Astrocyte (in vitro differentiated cells and primary cell): Measurements from ENCODE around the gene ZFYVE21. TPM values are rescaled to one million over a fixed set of nuclear protein-coding genes. Genes with fewer than 3 reads are reported as not detected.

ENCODE experiments used
- DNase-seq: peaks from one replicate; pipeline ENCODE4 v3.0.0-alpha.2; 2010; ENCODE audit warnings: low read depth
- FAIRE-seq: peaks from 2 replicates; lab custom pipeline; 2011; peaks lifted over from hg19 to GRCh38; lab: Jason Lieb, UNC
- H2AFZ ChIP-seq: 2 replicates; pipeline ENCODE4 v1.6.0; 2012; ENCODE audit warnings: low read depth, low read length, inconsistent platforms
- H3K27ac ChIP-seq: 2 replicates; pipeline ENCODE4 v1.5.1; 2011; ENCODE audit warnings: low read depth, low read length, inconsistent platforms
- H3K27me3 ChIP-seq: 2 replicates; pipeline ENCODE4 v1.6.0; 2011; ENCODE audit warnings: low read length, inconsistent platforms; ENCODE audit not compliant: insufficient read depth
- H3K36me3 ChIP-seq: 2 replicates; pipeline ENCODE4 v1.5.1; 2011; ENCODE audit warnings: low read length, inconsistent platforms; ENCODE audit not compliant: insufficient read depth
- H3K4me1 ChIP-seq: 2 replicates; pipeline ENCODE4 v1.5.1; 2011; ENCODE audit warnings: low read length, inconsistent platforms; ENCODE audit not compliant: insufficient read depth
- H3K4me2 ChIP-seq: 2 replicates; pipeline ENCODE4 v1.6.0; 2012; ENCODE audit warnings: low read length, inconsistent platforms
- H3K4me3 ChIP-seq: 2 replicates; pipeline ENCODE4 v1.5.1; 2011; ENCODE audit warnings: low read depth, mild to moderate bottlenecking, low read length, inconsistent platforms; ENCODE audit not compliant: insufficient read depth
- H3K79me2 ChIP-seq: 2 replicates; pipeline ENCODE4 v1.6.0; 2012; ENCODE audit warnings: mild to moderate bottlenecking, low read length, inconsistent platforms; ENCODE audit not compliant: insufficient read depth
- H3K9ac ChIP-seq: 2 replicates; pipeline ENCODE4 v1.6.0; 2012; ENCODE audit warnings: mild to moderate bottlenecking, low read length, inconsistent platforms
- H3K9me3 ChIP-seq: 2 replicates; pipeline ENCODE4 v1.5.1; 2012; ENCODE audit warnings: low read depth, mild to moderate bottlenecking, low read length, inconsistent platforms; ENCODE audit not compliant: insufficient read depth
- H4K20me1 ChIP-seq: 2 replicates; pipeline ENCODE4 v1.6.0; 2012; ENCODE audit warnings: low read length, inconsistent platforms; ENCODE audit not compliant: insufficient read depth
- H3K27ac Mint-ChIP-seq: one replicate; pipeline ENCODE4 v1.8.0; 2021; ENCODE audit warnings: mild to moderate bottlenecking, mixed read lengths; ENCODE audit not compliant: unreplicated experiment
- H3K27me3 Mint-ChIP-seq: one replicate; pipeline ENCODE4 v1.8.0; 2021; ENCODE audit warnings: low read depth, mixed read lengths; ENCODE audit not compliant: unreplicated experiment
- H3K36me3 Mint-ChIP-seq: one replicate; pipeline ENCODE4 v1.8.0; 2021; ENCODE audit warnings: low read depth, mixed read lengths; ENCODE audit not compliant: unreplicated experiment
- H3K4me1 Mint-ChIP-seq: one replicate; pipeline ENCODE4 v1.8.0; 2021; ENCODE audit warnings: low read depth, mixed read lengths; ENCODE audit not compliant: unreplicated experiment
- H3K4me3 Mint-ChIP-seq: one replicate; pipeline ENCODE4 v1.8.0; 2021; ENCODE audit warnings: mild to moderate bottlenecking, moderate library complexity, mixed read lengths; ENCODE audit not compliant: unreplicated experiment
- H3K9me3 Mint-ChIP-seq: one replicate; pipeline ENCODE4 v1.8.0; 2021; ENCODE audit warnings: mild to moderate bottlenecking, mixed read lengths; ENCODE audit not compliant: unreplicated experiment
- EZH2 ChIP-seq: IDR thresholded peaks from 2 replicates; pipeline ENCODE4 v1.6.1; 2012; ENCODE audit warnings: mild to moderate bottlenecking, low read length, inconsistent platforms; ENCODE audit not compliant: insufficient read depth
- total RNA-seq: library from RNA; stranded (reverse); gene quantifications from 2 replicates; pipeline ENCODE4 v1.2.1, GENCODE V29; 2021
- TF ChIP-seq, protein P1 (sequence below): IDR thresholded peaks from 2 replicates; pipeline ENCODE4 v1.5.1; 2011; ENCODE audit warnings: low read depth, mild to moderate bottlenecking, inconsistent platforms, low read length, moderate library complexity; ENCODE audit not compliant: insufficient read depth

Gene ZFYVE21
- total RNA-seq, 1 donor from 2014 or later: 41.7 TPM

DNA sequence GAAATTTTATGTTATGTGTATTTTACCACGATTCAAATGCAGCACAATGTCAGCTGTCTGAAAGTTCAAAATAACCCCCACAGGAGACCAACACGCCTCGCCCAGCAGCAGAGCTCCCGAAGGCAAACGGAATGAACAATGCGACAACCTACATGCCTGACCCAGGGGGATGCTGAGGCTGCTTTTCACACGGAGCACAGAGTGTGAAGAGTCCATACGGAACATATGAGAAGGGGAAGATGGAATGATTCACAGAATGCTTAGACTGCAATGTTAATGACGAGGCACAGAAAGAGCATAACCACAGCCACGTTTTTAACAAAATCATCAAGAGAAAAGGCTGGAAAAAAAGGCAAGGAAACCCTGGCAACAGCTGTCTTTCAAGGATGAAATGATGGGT is 22.6 kb downstream of the ZFYVE21 start:
- DNase-seq: peak; percentile 24
- Histone ChIP-seq H4K20me1 (peaks cover 16% of the 10 kb centered on the region), H3K9ac (no peak overlapping the region), H3K4me1 (peaks cover 8% of the 10 kb centered on the region), H3K4me3 (no peak overlapping the region), H3K4me2 (no peak overlapping the region), H3K9me3 (no peaks in the 10 kb centered on the region), H3K36me3 (peaks cover 10% of the 10 kb centered on the region), H3K27me3 (no peaks in the 10 kb centered on the region), H3K27ac (no peak overlapping the region), H3K79me2 (no peaks in the 10 kb centered on the region), H2AFZ (no peak overlapping the region)
- Mint-ChIP-seq H3K27me3 (no peaks in the 10 kb centered on the region), H3K4me1 (peaks cover 15% of the 10 kb centered on the region), H3K9me3 (no peaks in the 10 kb centered on the region), H3K4me3 (no peak overlapping the region), H3K36me3 (peaks cover 29% of the 10 kb centered on the region), H3K27ac (no peak overlapping the region)
- FAIRE-seq: no peak
- TF ChIP-seq, protein P1, sequence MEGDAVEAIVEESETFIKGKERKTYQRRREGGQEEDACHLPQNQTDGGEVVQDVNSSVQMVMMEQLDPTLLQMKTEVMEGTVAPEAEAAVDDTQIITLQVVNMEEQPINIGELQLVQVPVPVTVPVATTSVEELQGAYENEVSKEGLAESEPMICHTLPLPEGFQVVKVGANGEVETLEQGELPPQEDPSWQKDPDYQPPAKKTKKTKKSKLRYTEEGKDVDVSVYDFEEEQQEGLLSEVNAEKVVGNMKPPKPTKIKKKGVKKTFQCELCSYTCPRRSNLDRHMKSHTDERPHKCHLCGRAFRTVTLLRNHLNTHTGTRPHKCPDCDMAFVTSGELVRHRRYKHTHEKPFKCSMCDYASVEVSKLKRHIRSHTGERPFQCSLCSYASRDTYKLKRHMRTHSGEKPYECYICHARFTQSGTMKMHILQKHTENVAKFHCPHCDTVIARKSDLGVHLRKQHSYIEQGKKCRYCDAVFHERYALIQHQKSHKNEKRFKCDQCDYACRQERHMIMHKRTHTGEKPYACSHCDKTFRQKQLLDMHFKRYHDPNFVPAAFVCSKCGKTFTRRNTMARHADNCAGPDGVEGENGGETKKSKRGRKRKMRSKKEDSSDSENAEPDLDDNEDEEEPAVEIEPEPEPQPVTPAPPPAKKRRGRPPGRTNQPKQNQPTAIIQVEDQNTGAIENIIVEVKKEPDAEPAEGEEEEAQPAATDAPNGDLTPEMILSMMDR: no peak
- no peak for TF ChIP-seq EZH2

DNA sequence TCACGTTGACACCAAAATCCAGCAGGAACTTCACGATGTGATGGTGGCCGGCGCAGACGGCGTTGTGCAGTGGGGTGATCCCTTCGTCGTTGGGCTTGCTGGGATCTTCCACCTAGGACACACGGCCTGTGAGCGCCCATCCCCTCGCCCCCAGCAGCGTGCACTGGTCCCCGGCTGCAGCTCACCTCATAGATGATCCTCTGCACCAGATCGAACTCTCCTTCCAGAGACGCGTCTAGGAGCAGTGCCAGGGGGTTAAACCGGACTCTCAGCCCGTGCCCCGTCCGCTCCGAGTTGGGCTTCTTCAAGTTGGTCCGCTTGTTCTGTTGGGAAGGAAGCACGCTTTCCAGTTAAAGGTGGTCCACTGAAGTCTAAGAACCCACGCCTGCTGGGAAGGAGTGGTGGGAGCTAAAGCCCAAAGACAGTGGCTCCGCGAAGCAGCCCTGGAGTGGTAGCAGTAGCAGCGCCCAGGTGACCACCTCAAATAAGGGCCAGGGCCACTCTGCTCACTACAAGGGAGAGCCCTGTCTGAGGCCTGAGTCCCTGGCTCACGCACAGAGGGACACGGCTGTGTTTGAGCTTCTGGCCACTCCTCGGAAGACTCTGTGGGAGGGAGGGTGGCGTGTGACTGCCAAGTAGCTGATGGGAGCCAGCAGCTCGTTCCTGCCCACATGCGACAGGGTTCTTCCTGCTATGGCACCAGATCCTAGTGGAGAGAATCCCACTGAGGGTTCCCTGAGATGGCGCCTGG is 23.3 kb downstream of the ZFYVE21 start:
- Mint-ChIP-seq H3K27ac (no peak overlapping the region), H3K36me3 (peaks cover 29% of the 10 kb centered on the region)

More for the DNA sequence above, 23.3 kb downstream of the ZFYVE21 start:
- Mint-ChIP-seq H3K4me3 (no peak overlapping the region), H3K27me3 (no peaks in the 10 kb centered on the region), H3K4me1 (peaks cover 15% of the 10 kb centered on the region), H3K9me3 (no peaks in the 10 kb centered on the region)
- H4K20me1 ChIP-seq: peaks cover 11% of the 10 kb centered on the region
- peaks cover 8% of the 10 kb centered on the region for H3K4me1 ChIP-seq
- H3K9me3 ChIP-seq: no peaks in the 10 kb centered on the region
- DNase-seq (no peak), FAIRE-seq (no peak)
- H3K9ac ChIP-seq: no peak overlapping the region
- H2AFZ ChIP-seq: no peak overlapping the region
- TF ChIP-seq, protein P1: no peak
- TF ChIP-seq EZH2: no peak
- peaks cover 3% of the 10 kb centered on the region for H3K36me3 ChIP-seq
- no peak overlapping the region for H3K4me2 ChIP-seq
- no peak overlapping the region for H3K4me3 ChIP-seq
- no peak overlapping the region for H3K27ac ChIP-seq
- no peaks in the 10 kb centered on the region for H3K27me3 ChIP-seq
- no peaks in the 10 kb centered on the region for H3K79me2 ChIP-seq
